HG02884 (cell line): ENCODE results near the gene DMD.

Source experiments
- ATAC-seq: cut with Tn5 transposase; IDR thresholded peaks from one replicate; pipeline ENCODE4 v1.9.1; 2021; ENCODE audit warnings: mild to moderate bottlenecking, moderate library complexity; ENCODE audit not compliant: unreplicated experiment

Gene DMD

DNA sequence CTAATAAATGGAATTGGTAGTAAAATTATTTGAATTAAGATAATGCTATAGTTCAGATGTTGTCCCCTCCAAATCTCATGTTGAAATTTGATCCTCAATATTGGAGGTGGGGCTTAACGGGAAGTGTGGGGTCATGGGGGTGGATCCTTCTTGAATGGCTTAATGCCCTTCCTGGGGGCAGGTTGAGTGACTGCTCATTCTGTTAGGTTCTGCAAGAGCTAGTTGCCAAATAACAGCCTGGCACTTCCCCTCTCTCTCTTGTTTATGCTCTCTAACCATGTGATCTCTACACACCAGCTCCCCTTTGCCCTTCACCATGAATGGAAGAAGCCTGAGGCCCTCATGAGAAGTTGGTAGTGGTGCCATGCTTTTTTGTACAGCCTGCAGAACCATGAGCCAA, 1414.7 kb downstream of the DMD start:
- ATAC-seq = no peak

DNA sequence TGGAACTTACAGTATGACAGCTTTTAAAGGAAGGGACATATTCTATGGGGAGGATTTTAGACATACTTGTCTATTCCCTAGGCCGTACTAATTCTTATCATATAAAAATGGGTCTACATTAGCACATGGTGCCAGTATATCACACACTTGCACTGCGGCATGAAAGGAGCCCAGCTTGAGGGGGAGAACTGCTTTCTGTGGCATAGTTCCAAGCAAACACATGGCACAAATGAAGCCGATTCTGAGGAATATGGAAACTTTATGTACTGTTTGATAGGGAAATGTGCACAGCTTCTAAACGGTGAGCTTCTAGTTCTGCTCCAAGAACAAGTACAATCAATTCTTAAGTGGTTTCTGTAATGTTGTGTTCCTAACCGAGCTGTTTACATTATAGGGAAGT, 1463.9 kb downstream of the DMD start:
- ATAC-seq = no peak

DNA sequence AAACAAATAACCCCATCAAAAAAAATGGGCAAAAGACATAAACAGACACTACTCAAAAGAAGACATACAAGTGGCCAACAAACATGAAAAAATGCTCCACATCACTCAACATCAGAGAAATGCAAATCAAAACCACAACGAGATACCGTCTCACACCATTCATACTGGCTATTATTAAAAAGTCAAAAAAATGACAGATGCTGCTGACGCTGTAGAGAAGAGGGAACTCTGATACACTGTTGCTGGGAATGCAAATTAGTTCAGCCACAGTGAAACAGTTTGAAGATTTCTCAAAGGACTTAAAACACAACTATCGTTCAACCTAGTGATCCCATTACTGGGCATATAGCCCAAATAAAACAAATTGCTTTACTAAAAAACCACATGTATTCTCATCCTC, 1468.3 kb downstream of the DMD start:
- ATAC-seq = no peak

DNA sequence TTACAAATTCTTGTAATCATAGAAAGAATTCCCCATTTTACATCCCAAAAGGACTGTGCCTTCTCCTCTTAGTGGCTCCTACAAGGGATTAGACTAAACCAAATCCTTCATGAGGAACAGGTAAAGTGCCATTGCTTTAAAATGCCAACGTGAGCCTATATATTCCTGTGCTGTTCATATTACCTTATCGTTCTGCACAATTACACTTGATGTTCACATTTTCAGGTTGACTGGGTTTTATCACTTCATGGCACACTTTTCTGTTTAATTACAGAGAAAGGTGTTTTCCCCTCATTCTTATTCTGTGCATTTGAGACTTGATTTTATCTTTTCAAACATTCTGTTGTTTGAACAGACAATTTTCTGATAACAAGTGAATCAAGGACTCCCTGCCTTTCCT, 1493.9 kb downstream of the DMD start:
- no peak for ATAC-seq

DNA sequence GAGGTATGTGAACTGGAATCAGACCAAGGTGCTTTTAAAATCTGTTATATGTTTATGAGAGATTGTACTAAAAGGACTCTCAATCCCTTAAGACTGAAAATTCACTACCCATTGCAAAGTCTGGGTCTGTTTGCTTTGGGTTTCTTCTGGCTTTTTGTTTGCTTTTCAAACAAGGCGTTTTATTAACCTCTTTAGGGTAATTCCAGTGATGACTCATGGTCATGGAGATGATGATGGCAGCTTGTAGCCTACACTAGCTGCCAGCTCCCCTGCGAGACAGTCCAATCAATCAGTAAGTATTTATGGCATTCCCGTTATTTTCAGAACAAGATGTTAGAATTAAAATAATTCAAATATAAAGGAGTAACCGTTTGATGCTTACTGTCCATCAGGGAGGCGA, 1495.7 kb downstream of the DMD start:
- ATAC-seq = no peak

DNA sequence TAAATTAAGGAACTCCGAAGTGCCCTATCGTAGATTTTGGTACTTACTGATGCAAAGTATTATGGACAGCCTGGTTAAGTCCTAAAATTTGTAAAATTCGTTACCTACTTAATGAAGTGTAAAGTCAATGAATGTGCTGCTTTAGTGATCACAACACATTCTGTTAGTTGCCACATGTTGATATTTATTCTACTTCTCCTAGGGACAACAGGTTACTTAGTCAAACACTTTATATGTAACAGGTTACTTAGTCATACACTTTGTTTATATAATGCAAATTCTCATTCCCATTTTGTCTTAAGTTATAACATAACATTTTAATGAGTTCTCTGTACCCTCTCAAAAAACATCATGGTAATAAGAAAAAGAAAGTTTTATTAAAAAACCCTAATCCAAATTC, 1496.6 kb downstream of the DMD start:
- no peak for ATAC-seq

DNA sequence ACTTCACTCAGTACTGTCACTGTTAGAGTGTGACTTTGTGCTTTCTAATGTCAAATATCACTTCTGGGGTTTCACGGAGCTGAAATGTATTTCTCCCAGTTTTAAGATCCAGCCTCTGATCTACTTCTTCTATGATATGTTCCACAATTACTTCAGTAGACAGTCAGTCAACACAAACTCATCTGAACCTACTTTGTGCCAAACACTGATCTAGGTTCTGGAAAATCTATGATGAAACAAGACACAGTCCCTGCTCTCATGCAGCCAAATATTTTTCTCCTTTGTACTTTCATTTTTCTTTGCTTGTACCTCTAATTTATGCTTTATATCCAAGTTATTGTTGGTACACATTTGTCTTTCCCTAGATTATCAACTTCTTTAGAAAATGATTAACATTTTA, 1498.2 kb downstream of the DMD start:
- ATAC-seq = no peak

DNA sequence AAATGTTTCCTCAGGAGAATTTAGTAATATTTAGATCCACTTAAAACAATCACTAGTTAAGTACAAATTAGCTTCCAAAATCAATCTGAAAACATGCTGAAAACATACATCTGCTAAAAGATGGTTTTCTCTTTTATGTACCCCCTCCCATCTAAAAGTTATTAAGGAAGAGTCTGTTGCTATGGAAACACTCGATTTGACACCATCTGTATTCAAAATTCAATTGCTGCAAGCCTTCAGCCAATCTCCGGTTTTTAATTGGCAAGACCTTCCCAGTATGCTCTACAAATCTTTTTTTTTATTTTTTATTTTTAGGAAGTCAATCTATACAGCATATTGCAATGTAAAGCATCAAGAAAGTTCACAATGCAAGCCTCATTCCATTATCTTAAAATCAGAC, 1500.2 kb downstream of the DMD start:
- ATAC-seq = no peak

DNA sequence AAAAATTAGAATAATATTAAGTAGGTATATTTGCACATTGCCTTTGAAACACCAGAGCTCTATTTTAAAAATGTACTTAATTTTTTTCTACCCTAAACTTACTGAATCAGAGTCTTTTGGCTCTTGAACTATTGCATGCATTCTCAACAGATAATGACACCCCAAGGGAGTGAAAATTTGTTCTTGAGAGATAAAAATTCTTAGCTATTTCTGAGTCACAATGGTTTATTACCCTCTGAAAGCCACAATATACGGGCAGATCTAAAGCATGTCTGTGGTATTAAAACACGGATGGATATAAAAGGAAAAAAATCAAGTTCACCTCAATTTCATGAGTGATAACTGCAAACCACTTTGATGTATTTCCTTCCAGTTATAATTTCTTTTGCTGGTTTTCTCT, 1503.2 kb downstream of the DMD start:
- no peak for ATAC-seq

DNA sequence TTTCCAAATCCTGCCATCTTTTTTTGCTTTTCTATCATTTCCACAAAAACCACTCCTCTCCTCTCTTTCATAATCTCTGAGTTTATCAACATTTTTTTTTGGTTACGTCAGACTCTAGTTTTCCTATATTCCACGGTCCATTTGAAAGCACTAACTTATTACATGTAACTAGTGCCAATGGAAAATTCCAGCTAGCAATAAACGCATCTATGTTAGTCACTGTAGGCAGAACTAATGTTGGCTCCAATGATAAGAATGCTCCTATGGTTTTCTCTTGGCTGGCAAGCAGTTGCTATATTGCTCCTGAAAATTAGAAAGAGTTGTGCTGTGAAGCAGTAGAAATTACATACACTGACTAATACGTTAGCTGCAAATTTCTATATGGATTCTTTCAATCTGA, 1504.9 kb downstream of the DMD start:
- no peak for ATAC-seq

DNA sequence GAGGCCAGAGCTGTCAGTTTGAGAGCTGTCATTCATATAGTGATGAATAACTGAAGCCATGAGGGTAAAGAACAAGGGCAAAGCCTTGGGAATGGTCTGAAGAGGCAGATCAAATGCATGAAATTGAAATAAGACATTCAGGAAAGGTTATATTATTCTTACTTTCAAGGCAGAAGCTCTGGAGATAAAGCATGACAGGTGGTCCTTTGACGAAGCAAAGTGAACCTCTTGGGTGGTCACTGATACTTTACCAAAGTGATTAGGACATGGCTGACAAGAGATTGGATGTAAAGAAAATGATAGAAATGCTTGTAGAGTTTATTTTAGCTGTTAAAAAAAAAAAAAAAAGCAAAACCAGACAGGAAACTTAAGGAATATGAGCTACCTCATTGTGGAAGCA, 1505.5 kb downstream of the DMD start:
- ATAC-seq = no peak

DNA sequence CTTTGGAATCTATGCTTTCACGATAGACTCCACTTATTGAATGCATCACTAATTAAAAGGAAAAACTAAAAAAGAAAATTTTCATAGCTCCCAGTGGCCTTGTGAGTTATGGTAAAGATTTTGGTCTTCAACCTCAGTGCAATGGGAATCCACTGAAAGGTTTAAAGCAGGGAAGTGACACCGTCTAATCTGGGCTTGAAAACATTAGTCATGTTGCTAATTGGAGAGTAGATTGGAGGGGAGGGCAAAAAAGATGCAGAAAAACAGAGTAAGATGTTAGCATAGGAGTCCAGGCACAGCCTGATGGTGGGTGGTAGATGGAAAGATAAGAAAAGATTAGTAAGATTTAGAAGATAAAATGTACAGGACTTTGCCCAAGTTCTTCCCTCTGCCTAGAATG, 1506.4 kb downstream of the DMD start:
- no peak for ATAC-seq

DNA sequence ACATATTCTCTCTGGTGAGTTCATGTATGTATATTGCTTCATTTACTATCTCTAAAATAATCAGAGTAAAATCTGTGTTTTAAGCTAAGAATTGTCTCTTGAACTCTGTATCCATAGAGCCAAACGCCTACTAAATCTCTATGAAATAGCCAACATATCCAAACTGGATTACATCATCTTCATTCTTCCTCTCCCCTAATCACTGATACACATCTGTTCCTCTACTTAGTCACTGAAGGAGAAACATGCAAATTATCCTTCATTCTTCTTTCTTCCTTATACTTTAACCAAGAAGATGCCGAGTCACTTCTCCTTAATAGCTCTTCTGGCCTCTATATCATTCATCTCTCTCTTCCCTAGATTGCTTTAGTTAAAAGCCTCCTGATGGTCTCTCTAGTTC, 1509.1 kb downstream of the DMD start:
- ATAC-seq = no peak

DNA sequence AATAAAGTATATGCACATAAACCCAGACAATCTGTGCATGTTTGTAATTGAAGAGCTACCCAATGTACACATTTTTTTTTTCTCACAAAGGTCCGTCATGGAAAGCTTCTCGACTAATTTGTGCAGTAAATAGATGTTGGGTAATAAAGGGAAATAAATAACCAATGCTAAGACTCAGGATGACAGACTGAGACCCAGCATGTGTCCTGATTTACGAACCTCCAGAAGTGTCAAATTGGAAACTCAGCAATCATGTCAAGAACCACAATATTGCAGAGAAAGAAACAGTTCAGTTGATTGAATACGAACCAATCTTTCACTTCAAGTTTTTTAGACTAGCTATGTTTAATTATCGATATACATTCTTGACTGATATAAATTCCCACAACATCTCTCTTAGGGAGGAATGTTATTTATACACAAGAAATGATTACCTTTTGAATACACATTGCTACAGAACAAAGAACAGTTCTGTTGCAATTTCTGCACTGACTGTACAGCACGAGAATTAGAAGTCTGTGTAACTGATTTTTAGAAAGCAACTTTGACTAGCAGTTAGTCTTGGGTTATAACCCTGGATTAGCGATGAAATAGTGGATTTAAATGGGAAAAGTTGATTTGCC, 1513.9 kb downstream of the DMD start:
- ATAC-seq = no peak

DNA sequence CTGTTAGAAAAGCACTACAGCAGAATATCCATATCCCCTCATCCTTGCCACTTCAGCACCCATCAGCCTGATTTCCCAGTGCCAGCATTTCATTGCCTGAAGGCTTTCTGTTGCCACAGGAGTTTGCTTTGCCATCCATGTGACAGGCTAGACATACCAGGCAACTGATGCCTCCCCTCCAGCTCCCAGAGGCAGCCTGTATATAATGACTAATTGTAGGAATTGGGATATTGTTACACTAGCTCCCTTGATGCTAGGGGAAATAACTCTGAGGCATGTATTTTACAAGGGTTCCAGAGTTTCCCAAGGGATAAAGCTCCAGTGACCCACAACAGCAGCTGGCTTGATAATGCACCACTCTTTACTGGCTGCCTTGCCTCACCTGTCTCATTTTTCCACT, 1531.5 kb downstream of the DMD start:
- ATAC-seq = no peak

DNA sequence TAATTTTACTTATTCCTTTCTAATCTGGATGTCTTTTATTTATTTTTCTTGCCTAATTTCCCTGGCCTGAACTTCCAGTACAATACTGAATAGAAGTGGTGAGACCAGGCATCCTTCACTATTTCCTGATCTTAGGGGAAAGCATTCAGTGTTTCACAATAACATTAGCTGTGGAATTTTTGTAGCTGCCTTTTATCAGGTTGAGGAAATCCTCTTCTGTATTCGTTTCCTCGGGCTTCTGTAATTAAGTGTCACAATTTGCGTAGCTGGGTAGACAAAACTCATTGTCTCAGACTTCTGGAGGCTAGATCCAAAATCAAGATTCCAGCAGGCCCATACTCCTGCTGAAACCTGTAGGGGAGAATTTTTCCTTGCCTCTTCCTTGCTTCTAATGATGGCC, 1541.1 kb downstream of the DMD start:
- ATAC-seq = no peak

DNA sequence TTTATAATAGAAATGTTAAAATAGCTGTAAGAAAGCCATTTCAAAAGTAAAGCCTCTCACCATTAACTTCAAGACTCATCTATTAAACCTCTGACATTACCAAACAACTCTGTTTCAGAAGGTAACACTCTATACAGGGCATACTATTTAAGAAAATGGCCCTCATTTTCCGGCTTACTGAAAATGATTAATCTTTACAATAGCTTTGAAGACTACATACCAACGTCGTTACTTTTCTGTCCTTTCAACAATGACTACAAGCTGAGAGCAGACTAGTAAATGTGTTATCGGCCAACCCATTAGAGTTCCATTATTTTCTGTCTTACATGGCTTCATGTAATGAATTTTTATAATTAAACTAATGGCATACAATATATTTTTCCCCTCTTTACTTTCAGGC, 1545.9 kb downstream of the DMD start:
- no peak for ATAC-seq

DNA sequence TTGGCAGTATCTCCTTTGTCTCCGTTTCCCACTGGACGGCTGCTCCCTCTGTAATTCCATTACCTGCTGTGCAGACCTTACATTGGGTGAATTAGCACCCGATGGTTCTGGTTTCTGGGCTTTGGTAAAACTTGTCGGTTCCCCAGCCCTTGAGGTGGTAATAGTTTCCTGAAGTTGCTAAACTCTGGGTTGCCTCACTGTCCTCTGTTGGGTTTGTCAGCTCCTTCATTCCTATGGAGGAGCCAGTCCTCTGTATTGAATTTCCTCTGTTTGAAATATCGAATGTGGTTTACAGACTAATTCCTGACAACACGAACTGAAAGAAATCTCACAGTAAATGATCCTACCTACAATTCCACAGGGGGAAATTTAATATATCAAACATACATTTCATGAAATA, 1548.2 kb downstream of the DMD start:
- ATAC-seq = no peak

DNA sequence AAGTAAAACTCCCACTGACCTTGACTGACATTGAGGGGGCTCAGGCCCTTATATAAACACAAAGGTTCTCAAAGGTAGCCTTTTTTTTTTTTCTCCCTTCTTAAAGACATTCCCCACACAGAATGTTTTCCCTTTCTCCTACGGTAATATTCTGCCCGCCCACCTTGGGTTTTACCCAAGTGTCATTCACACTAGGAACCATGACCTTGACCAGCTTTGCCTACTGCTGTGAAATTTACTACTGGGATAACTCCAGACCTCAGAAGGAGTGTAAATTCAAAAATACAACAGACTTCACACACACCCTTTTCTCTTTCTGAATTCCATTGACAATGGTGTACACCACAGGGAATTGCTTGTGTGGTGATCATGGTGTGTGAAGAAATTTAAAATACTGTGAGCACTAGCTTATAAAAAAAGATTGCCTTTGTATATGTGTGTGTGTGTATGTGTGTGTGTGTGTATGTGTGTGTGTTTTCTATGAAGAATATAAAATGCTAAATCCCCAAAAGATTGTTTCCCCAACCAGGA, 1550.0 kb downstream of the DMD start:
- ATAC-seq = no peak

DNA sequence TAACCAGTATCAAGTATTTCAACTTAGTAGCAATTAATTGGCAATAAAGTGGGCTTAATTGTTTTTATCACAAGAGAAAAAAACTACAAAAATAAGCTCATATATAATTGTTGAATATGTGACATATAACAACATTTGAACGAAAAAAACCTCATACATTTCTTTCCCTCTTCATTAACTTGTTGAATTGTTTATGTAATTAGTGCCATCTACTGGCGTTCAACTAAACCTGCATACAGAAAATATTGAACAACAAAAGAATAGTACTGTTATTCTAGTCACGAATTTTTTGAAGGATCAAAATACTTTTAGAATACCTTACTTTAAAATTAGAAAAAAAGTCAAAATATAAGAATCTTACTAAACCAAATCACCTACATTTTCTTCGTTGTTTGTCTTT, 1553.0 kb downstream of the DMD start:
- ATAC-seq = no peak

DNA sequence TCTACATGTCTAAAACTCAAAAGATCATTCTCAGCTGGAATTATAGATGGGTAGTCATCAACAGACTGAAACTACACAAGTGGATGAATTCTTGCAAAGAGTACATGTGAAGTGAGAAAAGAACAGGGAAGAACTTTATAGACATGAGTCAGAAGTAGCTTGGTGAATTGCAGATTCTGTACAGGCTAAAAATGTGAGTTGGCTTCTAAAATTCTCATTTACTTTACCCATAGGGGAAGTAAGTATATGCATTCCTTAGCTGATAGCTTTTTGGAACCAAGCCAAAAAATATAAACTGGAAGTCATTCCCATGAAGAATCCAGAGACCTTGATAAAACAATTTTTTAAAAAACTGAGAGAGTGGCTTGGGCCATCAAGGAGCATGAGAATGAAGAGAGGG, 1555.3 kb downstream of the DMD start:
- no peak for ATAC-seq

DNA sequence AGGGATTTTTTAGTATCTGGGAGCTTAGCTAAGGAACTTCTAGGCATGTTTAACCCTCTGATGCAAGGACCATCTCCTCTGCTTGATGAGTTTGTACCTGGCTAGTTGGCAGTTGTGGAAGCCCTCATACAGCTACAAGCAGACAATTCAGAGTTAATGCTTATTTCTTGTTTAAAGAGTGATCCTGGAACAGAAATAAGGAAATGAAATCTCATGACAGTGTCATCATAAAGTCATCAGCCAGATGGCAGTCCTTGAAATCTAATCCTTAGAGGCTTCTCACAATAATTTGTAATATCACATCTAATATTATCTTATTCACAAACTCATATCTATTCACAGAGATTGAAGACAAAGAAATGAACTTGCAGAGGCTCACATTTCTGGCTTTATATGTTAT, 1557.9 kb downstream of the DMD start:
- ATAC-seq = no peak

DNA sequence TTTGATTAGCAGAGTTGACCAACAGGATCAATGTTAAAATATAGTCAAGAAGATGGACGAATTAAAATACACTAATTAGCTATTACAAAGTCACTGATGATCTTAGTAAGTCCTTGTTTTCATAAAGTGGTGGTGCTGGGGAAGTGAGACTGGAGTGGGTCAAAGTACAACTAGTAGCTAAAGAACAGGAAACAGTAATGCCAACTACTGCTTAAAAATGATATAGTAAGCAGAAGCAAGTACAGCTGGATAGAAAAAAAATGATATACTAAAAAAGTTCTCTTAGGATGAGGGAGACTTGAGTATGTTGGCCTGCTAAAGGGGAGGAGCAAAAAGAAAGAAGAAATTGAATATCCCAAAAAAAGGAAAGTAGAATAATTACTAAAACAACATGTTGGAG, 1558.7 kb downstream of the DMD start:
- ATAC-seq = no peak
